GM18909 (cell line): Measurements from ENCODE around the gene ZNF462.

Experiments
- ATAC-seq: cut with Tn5 transposase; IDR thresholded peaks from one replicate; pipeline ENCODE4 v1.9.1; 2021; ENCODE audit warnings: mild to moderate bottlenecking; ENCODE audit not compliant: unreplicated experiment, poor library complexity

ZNF462 gene

DNA sequence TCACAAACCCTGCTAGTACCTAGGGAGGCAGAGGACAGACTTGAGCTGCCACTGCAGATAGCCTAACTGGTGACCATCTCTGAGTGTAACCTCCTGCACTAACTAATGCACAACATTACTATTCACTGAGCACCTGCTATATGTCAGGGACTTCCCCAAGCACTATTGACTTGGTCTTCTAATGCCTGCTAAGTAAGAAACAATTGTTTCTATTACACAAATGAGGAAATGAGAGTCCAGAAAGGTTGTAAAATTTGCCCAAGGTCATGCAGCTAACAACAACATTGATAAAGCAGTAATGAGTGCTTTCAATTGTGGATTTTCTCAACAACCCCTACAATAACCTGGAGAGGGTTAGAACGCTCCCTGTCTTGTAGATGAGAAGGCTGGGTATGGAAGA lies 183.7 kb downstream of the ZNF462 start:
- ATAC-seq = peak; percentile 94

DNA sequence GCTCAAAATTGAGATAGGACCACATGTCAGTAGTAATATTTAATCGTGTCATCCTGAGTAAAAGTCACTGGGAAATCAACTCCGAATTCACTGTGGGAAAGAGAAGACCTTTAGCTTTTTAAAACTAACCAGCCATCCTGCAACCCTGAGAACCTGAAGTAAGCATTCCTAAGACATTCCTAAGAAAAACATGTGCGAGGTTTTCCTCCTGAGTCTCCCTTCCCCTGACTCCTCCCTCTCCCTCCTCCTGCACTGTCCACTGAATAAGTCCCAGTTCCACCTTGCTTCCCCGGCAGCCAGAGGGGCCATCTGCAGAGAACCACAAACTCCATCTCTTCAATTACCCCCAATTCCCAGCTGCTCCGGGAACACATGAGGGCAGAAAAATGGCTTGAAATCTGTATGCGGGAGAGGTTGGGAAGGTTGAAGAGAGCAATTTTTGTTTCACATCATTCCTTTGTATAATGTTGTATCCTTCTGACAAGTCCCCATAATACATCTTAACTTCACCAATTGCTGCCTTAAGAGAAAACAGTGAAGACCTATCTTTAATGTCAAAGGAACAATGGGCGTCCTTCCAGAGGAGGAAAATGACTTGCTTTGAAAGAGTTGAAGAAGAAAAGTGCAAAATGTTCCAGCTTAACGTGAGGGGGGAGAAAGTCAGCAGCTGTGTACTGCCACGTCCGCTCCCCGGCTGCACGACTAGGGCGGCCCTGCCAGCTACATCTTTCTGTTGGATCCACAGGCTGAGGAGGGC lies 186.3 kb downstream of the ZNF462 start:
- ATAC-seq = no peak

DNA sequence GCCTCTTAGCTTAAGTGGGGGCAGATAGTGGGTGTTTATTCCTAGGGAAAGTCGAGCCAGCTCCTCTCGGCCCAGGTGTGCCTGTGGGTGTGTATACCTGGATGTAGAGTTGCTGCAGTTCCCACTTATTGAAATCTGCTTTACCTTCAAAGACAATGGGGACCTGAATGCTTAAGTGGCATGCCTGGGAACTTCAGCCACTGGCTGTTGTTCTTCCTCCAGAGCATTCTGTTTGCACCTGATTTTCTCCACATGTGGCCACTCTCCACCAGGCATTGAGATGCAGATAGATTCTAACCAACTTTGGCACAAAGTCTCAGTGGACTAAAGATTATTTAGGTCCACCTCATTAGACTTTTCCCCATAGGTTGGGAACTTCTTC lies 186.8 kb downstream of the ZNF462 start:
- no peak for ATAC-seq

DNA sequence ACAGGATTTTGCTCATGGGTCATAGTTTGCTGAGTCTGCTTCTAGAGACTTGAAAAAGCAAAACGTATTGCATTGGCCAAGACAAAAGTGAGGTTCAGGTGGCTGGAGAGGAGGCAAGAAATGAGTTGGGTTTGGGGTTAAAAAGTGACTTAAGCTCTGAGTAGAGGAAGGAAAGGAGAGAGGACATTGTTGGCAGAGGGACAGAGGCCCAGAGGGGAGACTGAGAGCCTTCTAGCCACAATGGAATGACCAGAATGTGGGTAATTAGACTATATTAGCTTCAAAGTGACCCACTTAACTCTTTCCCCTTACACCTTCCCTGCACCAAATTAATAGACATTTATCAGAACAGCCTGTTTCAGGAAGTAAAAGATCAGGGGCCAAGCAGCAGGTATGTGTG lies 188.4 kb downstream of the ZNF462 start:
- no peak for ATAC-seq

GRCh38 chr9:107054146-107054545 lies 191.2 kb downstream of the ZNF462 start:
- ATAC-seq = no peak

DNA sequence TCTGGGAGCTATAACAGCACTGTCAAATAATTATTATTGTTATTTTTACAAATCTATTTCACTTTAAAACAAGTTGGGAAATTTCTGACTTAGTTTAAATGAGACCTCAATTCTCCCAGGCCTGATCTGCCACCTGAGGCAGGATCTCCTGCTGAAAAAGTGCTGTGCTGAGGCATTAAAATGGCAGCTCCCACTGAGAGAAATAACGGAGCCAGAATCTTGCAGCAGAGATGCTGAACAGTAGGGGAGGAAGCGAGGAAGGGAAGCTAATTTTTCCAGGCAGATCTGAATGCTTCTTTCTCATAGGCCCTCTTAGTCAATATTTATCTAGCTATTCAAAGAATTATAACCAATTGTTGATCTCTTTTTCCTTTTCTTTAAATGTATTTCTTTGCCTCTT lies 196.3 kb downstream of the ZNF462 start:
- ATAC-seq = no peak

DNA sequence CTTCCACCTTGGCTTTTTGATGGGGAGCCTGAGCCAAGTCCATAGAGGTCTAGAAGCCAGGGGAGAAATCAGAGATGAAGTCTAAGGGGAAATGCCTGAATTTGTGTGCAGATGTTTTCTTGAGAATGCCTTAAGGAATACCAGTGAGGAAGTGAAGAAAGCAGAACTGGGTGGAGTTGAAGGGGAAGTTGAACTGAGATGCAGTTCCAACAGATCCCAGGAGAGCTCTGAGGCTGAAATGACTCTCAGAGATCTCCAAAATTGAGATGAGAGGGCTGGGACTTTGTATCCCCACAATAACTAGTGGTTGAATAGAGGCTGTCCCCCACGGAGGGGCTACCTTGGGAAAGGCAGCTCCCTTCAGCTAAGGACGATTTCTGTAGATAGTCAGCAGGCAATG lies 197.1 kb downstream of the ZNF462 start:
- no peak for ATAC-seq
